HUES48 (cell line): Measurements from ENCODE around the gene FAM184A.
A peak's percentile ranks its signal among the peaks of the same experiment; 100 is the strongest.

ENCODE experiments used
- H3K27ac ChIP-seq: one replicate; pipeline ENCODE4 v1.7.0; 2013; ENCODE audit warnings: low read depth, low read length, inconsistent platforms
- H3K27me3 ChIP-seq: 2 replicates; pipeline ENCODE4 v1.6.1; 2013; ENCODE audit warnings: mild to moderate bottlenecking, low read length; ENCODE audit not compliant: control insufficient read depth, insufficient read depth
- H3K36me3 ChIP-seq: 2 replicates; pipeline ENCODE4 v1.6.1; 2013; ENCODE audit warnings: low read length; ENCODE audit not compliant: control insufficient read depth, insufficient read depth
- H3K4me1 ChIP-seq: 2 replicates; pipeline ENCODE4 v1.6.1; 2013; ENCODE audit warnings: mild to moderate bottlenecking, low read length; ENCODE audit not compliant: control insufficient read depth, insufficient read depth
- H3K4me3 ChIP-seq: 2 replicates; pipeline ENCODE4 v1.5.1; 2013; ENCODE audit warnings: mild to moderate bottlenecking, low read depth, low read length
- H3K9ac ChIP-seq: 2 replicates; pipeline ENCODE4 v1.6.1; 2013; ENCODE audit warnings: mild to moderate bottlenecking, low read depth, low read length, moderate library complexity
- H3K9me3 ChIP-seq: 2 replicates; pipeline ENCODE4 v1.6.1; 2013; ENCODE audit warnings: low read length; ENCODE audit not compliant: control insufficient read depth, insufficient read depth

FAM184A gene

DNA sequence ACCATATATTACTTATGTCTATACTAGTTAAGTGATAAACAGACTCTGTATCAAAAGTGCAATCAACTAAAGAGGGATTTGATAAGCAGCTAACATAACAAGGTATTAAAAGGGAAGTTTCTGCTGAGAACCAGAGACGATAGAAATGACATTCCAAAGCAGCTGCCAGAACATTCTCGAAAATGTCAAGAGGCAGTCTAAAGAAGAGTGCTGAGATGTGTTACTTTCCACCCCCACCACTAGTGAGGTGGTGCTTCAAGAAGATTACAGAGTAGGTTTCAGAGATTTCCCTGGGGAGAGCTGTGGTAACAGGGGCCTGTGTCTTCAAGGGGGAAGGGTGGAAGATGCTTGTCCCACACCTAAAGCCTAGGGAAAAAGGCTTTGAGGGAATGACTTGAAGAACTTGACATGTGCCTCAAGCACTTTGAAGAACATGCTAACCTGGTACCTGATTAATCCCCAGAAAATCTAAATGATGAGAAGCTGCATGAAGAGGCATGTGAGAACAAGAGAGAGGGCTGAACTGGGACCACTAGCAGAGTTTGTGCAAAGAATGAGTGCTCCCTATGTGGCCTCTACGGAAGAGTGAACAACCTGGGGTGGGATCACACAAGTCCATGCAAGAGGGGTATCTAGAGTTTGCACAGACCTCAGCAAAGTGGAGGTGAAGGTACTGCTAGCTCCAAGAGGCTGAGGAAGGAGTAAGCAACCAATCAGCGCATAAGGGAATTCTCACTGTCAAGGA lies 5.0 kb downstream of the FAM184A start:
- H3K27me3 ChIP-seq, result peaks cover 14% of the 10 kb centered on the region
- no peak overlapping the region for H3K4me3 ChIP-seq
- H3K4me1 ChIP-seq, result peaks cover 6% of the 10 kb centered on the region; the same call in 1 of the 2 replicates
- no peak overlapping the region for H3K9ac ChIP-seq
- no peaks in the 10 kb centered on the region for H3K36me3 ChIP-seq
- no peaks in the 10 kb centered on the region for H3K9me3 ChIP-seq
- H3K27ac ChIP-seq, result no peak overlapping the region

DNA sequence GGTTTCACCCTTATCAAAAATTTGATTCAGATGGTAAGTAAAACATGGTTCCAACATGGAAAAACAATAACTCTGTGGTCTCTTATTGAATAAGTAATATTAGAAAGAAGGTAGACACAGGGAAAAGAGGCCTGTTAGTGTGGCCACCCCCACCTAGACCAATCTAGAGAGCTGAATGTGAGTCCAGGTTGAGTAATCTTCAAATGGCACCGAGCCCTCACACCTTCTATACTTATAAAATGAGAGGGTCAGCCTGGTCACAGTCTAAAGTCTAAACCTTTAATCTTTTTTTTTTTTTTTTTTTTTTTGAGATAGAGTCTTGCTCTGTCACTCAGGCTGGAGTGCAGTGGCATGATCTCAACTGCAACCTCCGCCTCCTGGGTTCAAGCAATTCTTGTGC lies 6.9 kb downstream of the FAM184A start:
- Histone ChIP-seq H3K9ac (no peak overlapping the region), H3K9me3 (no peaks in the 10 kb centered on the region), H3K4me1 (no peaks in the 10 kb centered on the region), H3K27ac (no peak overlapping the region), H3K27me3 (no peaks in the 10 kb centered on the region; the same call in 1 of the 2 replicates), H3K4me3 (no peak overlapping the region), H3K36me3 (no peaks in the 10 kb centered on the region)

DNA sequence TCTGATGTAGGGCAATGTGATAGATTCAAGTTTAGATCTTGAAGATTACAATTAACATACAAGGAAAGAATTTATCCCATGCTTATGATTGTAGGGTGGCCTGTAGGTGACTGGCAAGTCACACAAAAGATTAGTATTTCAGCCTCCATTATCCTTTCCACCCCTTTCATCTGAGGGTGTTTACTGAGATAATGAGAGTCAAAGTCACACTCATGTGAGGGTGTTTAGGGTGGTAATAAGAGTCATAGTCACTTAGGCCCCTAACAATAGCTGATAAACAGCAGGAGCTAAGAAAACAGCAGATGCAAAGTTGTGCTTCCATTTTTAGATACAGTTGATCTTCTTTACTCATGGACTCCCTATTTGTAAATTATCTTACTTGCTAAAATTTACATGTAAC lies 11.4 kb downstream of the FAM184A start:
- no peak overlapping the region for H3K4me3 ChIP-seq
- no peak overlapping the region for H3K27ac ChIP-seq
- H3K9me3 ChIP-seq, result no peaks in the 10 kb centered on the region
- no peaks in the 10 kb centered on the region for H3K36me3 ChIP-seq
- no peaks in the 10 kb centered on the region; the same call in 1 of the 2 replicates for H3K27me3 ChIP-seq
- H3K9ac ChIP-seq, result no peak overlapping the region
- no peaks in the 10 kb centered on the region for H3K4me1 ChIP-seq

- H3K9me3 ChIP-seq, result no peaks in the 10 kb centered on the region
- no peaks in the 10 kb centered on the region for H3K4me1 ChIP-seq
- no peak overlapping the region for H3K9ac ChIP-seq
- no peak overlapping the region for H3K27ac ChIP-seq
- H3K4me3 ChIP-seq, result no peak overlapping the region
- no peaks in the 10 kb centered on the region for H3K36me3 ChIP-seq
- H3K27me3 ChIP-seq, result no peaks in the 10 kb centered on the region; the same call in 1 of the 2 replicates
Measured at GRCh38 chr6:119066517-119066916, 11.9 kb downstream of the FAM184A start.

- Histone ChIP-seq H3K9ac (no peak overlapping the region), H3K4me1 (no peaks in the 10 kb centered on the region), H3K27me3 (no peaks in the 10 kb centered on the region; the same call in 1 of the 2 replicates), H3K27ac (no peak overlapping the region), H3K4me3 (no peak overlapping the region), H3K36me3 (no peaks in the 10 kb centered on the region), H3K9me3 (no peaks in the 10 kb centered on the region)
Measured at GRCh38 chr6:119065955-119066354, 12.5 kb downstream of the FAM184A start.

GRCh38 chr6:119065382-119065781 lies 13.1 kb downstream of the FAM184A start:
- Histone ChIP-seq H3K9ac (no peak overlapping the region), H3K4me1 (0 out of 2 replicates have a peak, but pooled peaks cover 3% of the 10 kb centered on the region), H3K36me3 (no peaks in the 10 kb centered on the region)

GRCh38 chr6:119063491-119063890 lies 15.0 kb downstream of the FAM184A start:
- no peaks in the 10 kb centered on the region for H3K9me3 ChIP-seq
- no peaks in the 10 kb centered on the region for H3K36me3 ChIP-seq
- H3K4me3 ChIP-seq, result no peak overlapping the region
- H3K27me3 ChIP-seq, result no peaks in the 10 kb centered on the region; the same call in 1 of the 2 replicates
- 0 out of 2 replicates have a peak, but pooled peaks cover 3% of the 10 kb centered on the region for H3K4me1 ChIP-seq
- no peak overlapping the region for H3K9ac ChIP-seq
- H3K27ac ChIP-seq, result no peak overlapping the region

More at GRCh38 chr6:119065382-119065781, 13.1 kb downstream of the FAM184A start:
- H3K27ac ChIP-seq, result no peak overlapping the region
- H3K27me3 ChIP-seq, result no peaks in the 10 kb centered on the region; the same call in 1 of the 2 replicates
- no peaks in the 10 kb centered on the region for H3K9me3 ChIP-seq
- H3K4me3 ChIP-seq, result no peak overlapping the region

DNA sequence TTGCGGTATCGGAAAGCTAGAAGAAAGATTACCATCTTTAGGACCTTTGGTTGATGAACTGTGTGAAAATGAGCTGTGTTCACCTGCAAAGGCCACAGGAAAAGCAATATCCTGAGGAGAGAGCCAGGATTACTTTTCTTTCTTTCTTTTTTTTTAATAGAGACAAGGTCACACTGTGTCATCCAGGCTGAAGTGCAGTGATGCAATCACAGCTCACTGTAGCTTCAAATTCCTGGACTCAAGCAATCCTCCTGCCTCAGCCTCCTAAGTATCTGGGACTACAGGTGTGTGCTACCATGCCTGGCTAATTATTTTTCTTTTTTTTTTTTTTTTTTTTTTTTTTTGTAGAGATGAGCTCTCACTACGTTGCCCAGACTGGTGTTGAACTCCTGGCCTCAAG lies 17.2 kb downstream of the FAM184A start:
- Histone ChIP-seq H3K9ac (no peak overlapping the region), H3K27ac (no peak overlapping the region), H3K9me3 (no peaks in the 10 kb centered on the region), H3K4me3 (no peak overlapping the region), H3K36me3 (no peaks in the 10 kb centered on the region), H3K4me1 (0 out of 2 replicates have a peak, but pooled peaks cover 3% of the 10 kb centered on the region), H3K27me3 (no peaks in the 10 kb centered on the region; the same call in 1 of the 2 replicates)

- H3K27ac ChIP-seq, result no peak overlapping the region
- H3K9me3 ChIP-seq, result no peaks in the 10 kb centered on the region
- H3K4me3 ChIP-seq, result no peak overlapping the region
- H3K36me3 ChIP-seq, result no peaks in the 10 kb centered on the region
- no peak overlapping the region for H3K9ac ChIP-seq
- H3K27me3 ChIP-seq, result no peaks in the 10 kb centered on the region; the same call in 1 of the 2 replicates
- H3K4me1 ChIP-seq, result 0 out of 2 replicates have a peak, but pooled peaks cover 3% of the 10 kb centered on the region
Measured at GRCh38 chr6:119060255-119060907, 18.1 kb downstream of the FAM184A start.

DNA sequence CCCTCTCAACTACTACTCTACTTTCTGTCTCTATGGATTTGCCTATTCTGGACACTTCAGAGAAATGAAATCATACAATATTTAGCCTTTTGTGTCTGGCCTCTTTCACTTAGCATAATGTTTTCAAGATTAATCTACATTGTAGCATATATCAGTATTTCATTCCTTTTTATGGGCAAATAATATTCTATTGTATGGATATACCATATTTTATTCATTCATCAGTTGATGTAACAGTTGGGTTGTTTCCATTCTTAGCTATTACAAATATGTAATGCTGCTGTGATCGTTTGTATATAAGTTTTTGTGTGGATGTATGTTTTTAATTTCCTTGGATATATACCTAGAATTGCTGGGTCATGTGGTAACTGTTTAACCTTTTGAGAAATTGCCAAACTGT lies 23.4 kb downstream of the FAM184A start:
- Histone ChIP-seq H3K9ac (no peak overlapping the region), H3K27ac (no peak overlapping the region), H3K36me3 (no peaks in the 10 kb centered on the region), H3K4me3 (no peak overlapping the region), H3K27me3 (no peaks in the 10 kb centered on the region), H3K4me1 (peaks cover 27% of the 10 kb centered on the region), H3K9me3 (no peaks in the 10 kb centered on the region)

DNA sequence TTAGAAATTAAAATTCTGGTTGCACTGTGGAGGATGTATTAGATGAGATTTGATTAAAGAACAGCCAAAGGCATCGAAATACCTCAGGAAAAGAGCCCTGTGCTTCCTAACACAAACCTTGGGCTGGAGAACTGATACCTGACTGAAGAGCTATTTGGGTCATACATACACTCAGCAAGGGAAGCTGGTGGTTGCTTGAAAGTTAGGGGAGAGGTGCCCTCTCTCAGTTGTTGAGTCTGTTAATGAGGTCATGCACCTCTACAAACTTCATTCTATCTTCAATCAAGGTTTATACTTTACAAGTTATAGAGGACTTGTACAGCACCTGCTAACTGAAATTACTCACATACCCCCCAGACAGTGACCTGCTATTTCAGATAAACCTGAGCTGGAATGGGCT lies 25.5 kb downstream of the FAM184A start:
- Histone ChIP-seq H3K27ac (peak overlapping the region; percentile 2), H3K9me3 (no peaks in the 10 kb centered on the region), H3K9ac (no peak overlapping the region), H3K27me3 (no peaks in the 10 kb centered on the region), H3K4me3 (no peak overlapping the region), H3K4me1 (peaks cover 27% of the 10 kb centered on the region), H3K36me3 (no peaks in the 10 kb centered on the region)
